SU-DHL-6 (cell line): Measurements from ENCODE around the gene GALNT14.

Experiments
- H2AFZ ChIP-seq: fragments of 200-600 bp; sonication (generic); 2 replicates; pipeline ENCODE4 v1.6.1; 2014; ENCODE audit warnings: low read depth, mild to moderate bottlenecking, moderate library complexity, mixed read lengths, antibody characterized with exemption, low read length; ENCODE audit not compliant: severe bottlenecking
- H3F3A ChIP-seq: fragments of 200-600 bp; shearing (Covaris generic); 2 replicates; pipeline ENCODE4 v1.6.0; 2016; ENCODE audit warnings: antibody characterized with exemption, mild to moderate bottlenecking; ENCODE audit not compliant: insufficient read depth
- H3K27ac ChIP-seq: fragments of 200-600 bp; sonication (generic); 2 replicates; pipeline ENCODE4 v1.5.1; 2016; ENCODE audit warnings: low read depth, mild to moderate bottlenecking, low read length, moderate library complexity, mixed read lengths
- H3K27me3 ChIP-seq: fragments of 200-600 bp; sonication (generic), shearing (Covaris generic); 2 replicates; pipeline ENCODE4 v1.6.0; 2014; ENCODE audit warnings: mild to moderate bottlenecking, low read length
- H3K36me3 ChIP-seq: fragments of 200-600 bp; sonication (generic); 2 replicates; pipeline ENCODE4 v1.6.1; 2014; ENCODE audit warnings: mild to moderate bottlenecking, low read length, mixed read lengths
- H3K4me2 ChIP-seq: fragments of 300-600, 200-600 bp; shearing (Covaris generic), sonication (generic); 2 replicates; pipeline ENCODE4 v1.6.0; 2014; ENCODE audit warnings: low read length, low read depth, mild to moderate bottlenecking; ENCODE audit not compliant: poor library complexity, severe bottlenecking
- H3K4me3 ChIP-seq: fragments of 200-600 bp; sonication (generic); 2 replicates; pipeline ENCODE4 v1.5.1; 2014; ENCODE audit warnings: antibody characterized with exemption, low read length, mild to moderate bottlenecking, mixed read lengths; ENCODE audit not compliant: insufficient read depth, poor library complexity, severe bottlenecking
- H3K79me2 ChIP-seq: fragments of 200-600 bp; sonication (generic); 2 replicates; pipeline ENCODE4 v1.6.1; 2014; ENCODE audit warnings: mild to moderate bottlenecking, low read length, moderate library complexity; ENCODE audit not compliant: insufficient read depth
- H3K9ac ChIP-seq: fragments of 200-600 bp; sonication (generic); 2 replicates; pipeline ENCODE4 v1.7.0; 2014; ENCODE audit warnings: mild to moderate bottlenecking, low read length
- H3K9me2 ChIP-seq: fragments of 200-600 bp; sonication (generic); replicated peaks from 2 replicates; pipeline ENCODE4 v1.6.1; 2014; ENCODE audit warnings: low read length; ENCODE audit not compliant: insufficient read depth
- H3K9me3 ChIP-seq: fragments of 200-600 bp; sonication (generic); 2 replicates; pipeline ENCODE4 v1.6.1; 2014; ENCODE audit warnings: low read length, mixed read lengths; ENCODE audit not compliant: insufficient read depth
- H4K20me1 ChIP-seq: fragments of 200-600 bp; sonication (generic); 2 replicates; pipeline ENCODE4 v1.6.1; 2014; ENCODE audit warnings: low read depth, mild to moderate bottlenecking, antibody characterized with exemption, low read length, moderate library complexity, mixed read lengths
- EZH2phosphoT487 ChIP-seq: fragments of 200-600 bp; sonication (generic), shearing (Covaris generic); conservative IDR thresholded peaks from 2 replicates; pipeline ENCODE4 v1.6.1; 2018; ENCODE audit warnings: mild to moderate bottlenecking, antibody characterized with exemption, low read length, moderate library complexity, mixed read lengths
- TF ChIP-seq, protein P1 (sequence below): fragments of 200-600 bp; sonication (generic); IDR thresholded peaks from one replicate; pipeline ENCODE4 v1.5.1; 2017; ENCODE audit warnings: antibody characterized with exemption, mild to moderate bottlenecking, low read length, moderate library complexity; ENCODE audit not compliant: insufficient read depth, poor library complexity, severe bottlenecking

The GALNT14 gene

GRCh38 chr2:31168291-31168690, 30.1 kb upstream of the GALNT14 start:
- H3K4me2 ChIP-seq: no peak overlapping the region
- no peaks in the 10 kb centered on the region for H3K36me3 ChIP-seq
- H3K79me2 ChIP-seq: no peaks in the 10 kb centered on the region
- no peak for TF ChIP-seq EZH2phosphoT487
- TF ChIP-seq, protein P1, sequence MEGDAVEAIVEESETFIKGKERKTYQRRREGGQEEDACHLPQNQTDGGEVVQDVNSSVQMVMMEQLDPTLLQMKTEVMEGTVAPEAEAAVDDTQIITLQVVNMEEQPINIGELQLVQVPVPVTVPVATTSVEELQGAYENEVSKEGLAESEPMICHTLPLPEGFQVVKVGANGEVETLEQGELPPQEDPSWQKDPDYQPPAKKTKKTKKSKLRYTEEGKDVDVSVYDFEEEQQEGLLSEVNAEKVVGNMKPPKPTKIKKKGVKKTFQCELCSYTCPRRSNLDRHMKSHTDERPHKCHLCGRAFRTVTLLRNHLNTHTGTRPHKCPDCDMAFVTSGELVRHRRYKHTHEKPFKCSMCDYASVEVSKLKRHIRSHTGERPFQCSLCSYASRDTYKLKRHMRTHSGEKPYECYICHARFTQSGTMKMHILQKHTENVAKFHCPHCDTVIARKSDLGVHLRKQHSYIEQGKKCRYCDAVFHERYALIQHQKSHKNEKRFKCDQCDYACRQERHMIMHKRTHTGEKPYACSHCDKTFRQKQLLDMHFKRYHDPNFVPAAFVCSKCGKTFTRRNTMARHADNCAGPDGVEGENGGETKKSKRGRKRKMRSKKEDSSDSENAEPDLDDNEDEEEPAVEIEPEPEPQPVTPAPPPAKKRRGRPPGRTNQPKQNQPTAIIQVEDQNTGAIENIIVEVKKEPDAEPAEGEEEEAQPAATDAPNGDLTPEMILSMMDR: no peak
- H3K9me3 ChIP-seq: no peaks in the 10 kb centered on the region
- H3K9me2 ChIP-seq: no peaks in the 10 kb centered on the region
- no peaks in the 10 kb centered on the region for H3K27me3 ChIP-seq
- H3K4me3 ChIP-seq: no peak overlapping the region
- H3K9ac ChIP-seq: no peak overlapping the region
- no peak overlapping the region for H2AFZ ChIP-seq
- no peaks in the 10 kb centered on the region for H3F3A ChIP-seq
- H3K27ac ChIP-seq: no peak overlapping the region
- no peaks in the 10 kb centered on the region for H4K20me1 ChIP-seq

- Histone ChIP-seq H3K27ac (no peak overlapping the region), H3K4me2 (no peak overlapping the region), H3K27me3 (no peaks in the 10 kb centered on the region), H4K20me1 (no peaks in the 10 kb centered on the region), H3K9ac (no peak overlapping the region), H3K36me3 (no peaks in the 10 kb centered on the region), H3K9me2 (no peaks in the 10 kb centered on the region), H3K9me3 (no peaks in the 10 kb centered on the region), H3K4me3 (no peak overlapping the region), H3F3A (no peaks in the 10 kb centered on the region), H2AFZ (no peak overlapping the region), H3K79me2 (no peaks in the 10 kb centered on the region)
- TF ChIP-seq EZH2phosphoT487: no peak
- TF ChIP-seq, protein P1: no peak
Measured at GRCh38 chr2:31166925-31167324, 28.7 kb upstream of the GALNT14 start.

- Histone ChIP-seq H3K27ac (no peak overlapping the region), H3K4me3 (no peak overlapping the region), H3K79me2 (no peaks in the 10 kb centered on the region), H4K20me1 (no peaks in the 10 kb centered on the region), H3K36me3 (no peaks in the 10 kb centered on the region), H2AFZ (no peak overlapping the region), H3K4me2 (no peak overlapping the region), H3K9ac (no peak overlapping the region), H3K9me2 (no peaks in the 10 kb centered on the region), H3K27me3 (no peaks in the 10 kb centered on the region), H3K9me3 (no peaks in the 10 kb centered on the region), H3F3A (no peaks in the 10 kb centered on the region)
- TF ChIP-seq, protein P1: no peak
- TF ChIP-seq EZH2phosphoT487: no peak
Measured at GRCh38 chr2:31163011-31163539, 24.8 kb upstream of the GALNT14 start.
